WERI-Rb-1 (cell line): ENCODE results near the gene NDUFAF2.

ENCODE experiments used
- DNase-seq: peaks from one replicate; pipeline ENCODE4 v3.0.0-alpha.2; 2020
- H3K27ac ChIP-seq: fragments of 250-450 bp; sonication (Bioruptor Pico); 2 replicates; pipeline ENCODE4 v1.5.1; 2020; ENCODE audit warnings: mild to moderate bottlenecking, moderate library complexity
- H3K27me3 ChIP-seq: fragments of 250-450 bp; sonication (Bioruptor Pico); 2 replicates; pipeline ENCODE4 v1.5.1; 2021; ENCODE audit warnings: mild to moderate bottlenecking, low read depth, moderate library complexity; ENCODE audit not compliant: insufficient read depth, severe bottlenecking
- H3K36me3 ChIP-seq: fragments of 250-450 bp; sonication (Bioruptor Pico); 2 replicates; pipeline ENCODE4 v1.5.1; 2020; ENCODE audit warnings: mild to moderate bottlenecking, moderate library complexity
- H3K4me3 ChIP-seq: 2 replicates; pipeline ENCODE4 v1.5.1; 2011; ENCODE audit warnings: low read depth, mild to moderate bottlenecking, control low read depth, low read length
- H3K9me3 ChIP-seq: fragments of 250-450 bp; sonication (Bioruptor Pico); 2 replicates; pipeline ENCODE4 v1.5.1; 2021; ENCODE audit warnings: mild to moderate bottlenecking, moderate library complexity; ENCODE audit not compliant: severe bottlenecking
- TF ChIP-seq, protein P1 (sequence below): IDR thresholded peaks from 2 replicates; pipeline ENCODE4 v1.5.1; 2011; ENCODE audit warnings: low read depth, mild to moderate bottlenecking, control low read depth, inconsistent platforms, low read length

Gene NDUFAF2, protein sequence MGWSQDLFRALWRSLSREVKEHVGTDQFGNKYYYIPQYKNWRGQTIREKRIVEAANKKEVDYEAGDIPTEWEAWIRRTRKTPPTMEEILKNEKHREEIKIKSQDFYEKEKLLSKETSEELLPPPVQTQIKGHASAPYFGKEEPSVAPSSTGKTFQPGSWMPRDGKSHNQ

DNA sequence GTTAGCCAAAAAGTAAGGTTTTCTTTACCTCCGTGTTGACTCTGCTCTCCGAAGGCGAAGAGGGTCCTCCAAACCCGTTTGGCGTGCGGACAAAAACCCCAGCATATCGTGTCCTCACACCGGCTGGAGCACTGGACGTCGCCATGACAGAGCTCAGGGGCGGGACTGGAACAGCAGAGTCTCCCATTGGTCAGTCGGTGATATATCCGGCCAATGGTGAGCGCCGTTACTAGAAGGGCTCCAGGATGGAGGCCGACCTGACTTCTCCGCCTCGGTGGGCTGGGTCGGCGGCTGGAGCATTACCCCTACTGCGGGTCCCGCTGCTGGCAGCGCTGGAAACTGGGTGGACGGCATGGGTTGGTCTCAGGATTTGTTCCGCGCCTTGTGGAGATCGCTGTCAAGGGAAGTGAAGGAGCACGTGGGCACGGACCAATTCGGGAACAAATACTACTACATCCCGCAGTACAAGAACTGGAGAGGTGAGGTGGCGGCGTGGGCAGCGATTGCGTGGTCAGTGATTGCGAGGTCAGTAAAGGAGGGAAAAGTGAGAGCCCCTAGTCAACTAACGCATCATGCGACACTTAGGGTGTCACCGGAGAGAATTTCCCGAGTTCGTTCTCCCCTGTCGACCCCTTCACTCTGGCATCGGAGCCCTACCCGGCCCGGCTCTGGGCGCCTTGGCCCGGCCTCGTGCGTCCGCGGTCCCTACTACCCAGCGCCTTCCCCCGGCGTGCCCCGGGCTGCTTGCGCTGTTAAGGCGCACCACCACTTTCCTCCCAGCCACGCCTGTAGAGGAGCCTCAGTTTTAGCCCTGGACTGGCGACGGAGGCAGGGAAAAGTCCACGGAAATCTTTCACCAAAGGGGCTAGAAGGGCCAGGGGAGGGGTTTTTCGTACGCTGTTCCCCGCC is at the start of gene NDUFAF2, which contains the start of gene ERCC8:
NDUFAF2 (plus strand) TSS at position 302 of the 909 bp plus-strand sequence; CDS start at position 353, 51 bp downstream.
ERCC8 (minus strand) TSS at position 167 of the 909 bp plus-strand sequence; CDS start at position 105, 62 bp downstream.
- no peaks in the 10 kb centered on the region; the same call in 1 of the 2 replicates for H3K36me3 ChIP-seq
- DNase-seq: peak; percentile 92
- H3K27ac ChIP-seq: peak within 1 kb of the TSS; percentile 69
- TF ChIP-seq, protein P1, sequence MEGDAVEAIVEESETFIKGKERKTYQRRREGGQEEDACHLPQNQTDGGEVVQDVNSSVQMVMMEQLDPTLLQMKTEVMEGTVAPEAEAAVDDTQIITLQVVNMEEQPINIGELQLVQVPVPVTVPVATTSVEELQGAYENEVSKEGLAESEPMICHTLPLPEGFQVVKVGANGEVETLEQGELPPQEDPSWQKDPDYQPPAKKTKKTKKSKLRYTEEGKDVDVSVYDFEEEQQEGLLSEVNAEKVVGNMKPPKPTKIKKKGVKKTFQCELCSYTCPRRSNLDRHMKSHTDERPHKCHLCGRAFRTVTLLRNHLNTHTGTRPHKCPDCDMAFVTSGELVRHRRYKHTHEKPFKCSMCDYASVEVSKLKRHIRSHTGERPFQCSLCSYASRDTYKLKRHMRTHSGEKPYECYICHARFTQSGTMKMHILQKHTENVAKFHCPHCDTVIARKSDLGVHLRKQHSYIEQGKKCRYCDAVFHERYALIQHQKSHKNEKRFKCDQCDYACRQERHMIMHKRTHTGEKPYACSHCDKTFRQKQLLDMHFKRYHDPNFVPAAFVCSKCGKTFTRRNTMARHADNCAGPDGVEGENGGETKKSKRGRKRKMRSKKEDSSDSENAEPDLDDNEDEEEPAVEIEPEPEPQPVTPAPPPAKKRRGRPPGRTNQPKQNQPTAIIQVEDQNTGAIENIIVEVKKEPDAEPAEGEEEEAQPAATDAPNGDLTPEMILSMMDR: no peak
- H3K27me3 ChIP-seq: no peaks in the 10 kb centered on the region
- H3K9me3 ChIP-seq: no peaks in the 10 kb centered on the region
- peak within 1 kb of the TSS; percentile 97 for H3K4me3 ChIP-seq

DNA sequence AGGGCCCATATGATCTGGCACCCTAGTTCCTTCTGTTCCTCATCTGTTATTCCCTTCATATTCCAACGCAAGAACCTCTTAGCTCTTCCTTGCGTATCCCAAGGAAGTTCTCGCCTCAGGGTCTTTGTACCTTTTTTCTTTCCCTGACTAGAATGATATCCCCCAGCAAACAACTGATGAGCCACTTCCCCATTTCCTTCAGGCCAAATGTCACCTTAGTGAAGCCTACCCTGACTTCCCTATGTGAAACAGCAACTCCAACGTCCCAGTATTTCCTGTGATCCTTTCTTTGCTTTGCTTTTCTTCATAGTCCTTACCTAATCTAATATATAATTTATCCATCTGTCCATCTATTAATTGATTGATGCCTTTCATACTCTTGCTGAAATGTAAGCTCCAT is 48.0 kb upstream of the NDUFAF2 start:
- H3K4me3 ChIP-seq: no peak overlapping the region
- TF ChIP-seq, protein P1: no peak
- peaks cover 10% of the 10 kb centered on the region for H3K36me3 ChIP-seq
- no peak overlapping the region for H3K27ac ChIP-seq
- H3K27me3 ChIP-seq: no peaks in the 10 kb centered on the region
- no peaks in the 10 kb centered on the region for H3K9me3 ChIP-seq
- no peak for DNase-seq

GRCh38 chr5:60903356-60903755 is 41.6 kb upstream of the NDUFAF2 start:
- H3K4me3 ChIP-seq: no peak overlapping the region
- TF ChIP-seq, protein P1: no peak
- H3K27ac ChIP-seq: no peak overlapping the region
- DNase-seq: no peak
- H3K36me3 ChIP-seq: no peaks in the 10 kb centered on the region; the same call in 1 of the 2 replicates
- no peaks in the 10 kb centered on the region for H3K9me3 ChIP-seq
- no peaks in the 10 kb centered on the region for H3K27me3 ChIP-seq

DNA sequence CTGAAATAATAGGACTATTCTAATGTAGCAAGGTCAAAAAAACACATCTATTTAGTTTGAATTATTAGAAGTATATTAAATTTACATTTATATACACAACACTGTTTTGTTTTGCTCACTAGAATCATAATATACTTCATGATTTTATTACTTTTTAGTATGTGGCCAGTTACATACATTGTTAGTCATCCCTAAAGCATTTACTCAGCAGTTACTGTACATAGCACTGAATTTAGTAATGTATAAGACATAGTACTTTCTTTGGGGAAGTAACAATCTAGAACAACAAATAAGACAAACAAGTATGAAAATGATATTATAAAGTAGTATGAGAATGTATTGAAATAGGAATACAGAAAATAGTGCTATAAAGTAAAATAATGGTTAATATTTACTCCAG is 28.4 kb upstream of the NDUFAF2 start:
- Histone ChIP-seq H3K9me3 (no peaks in the 10 kb centered on the region), H3K4me3 (no peak overlapping the region), H3K27ac (no peak overlapping the region), H3K27me3 (no peaks in the 10 kb centered on the region), H3K36me3 (peaks cover 6% of the 10 kb centered on the region)
- TF ChIP-seq, protein P1: no peak
- DNase-seq: no peak

GRCh38 chr5:60918466-60918865 is 26.5 kb upstream of the NDUFAF2 start:
- TF ChIP-seq, protein P1: no peak
- no peaks in the 10 kb centered on the region for H3K27me3 ChIP-seq
- H3K36me3 ChIP-seq: peaks cover 6% of the 10 kb centered on the region
- no peak overlapping the region for H3K4me3 ChIP-seq
- H3K9me3 ChIP-seq: no peaks in the 10 kb centered on the region
- no peak overlapping the region for H3K27ac ChIP-seq
- DNase-seq: no peak
